GOT3 (cell line): ENCODE results near the gene CXCR1.
"Not testable (repeated sequence)": the region's sequence is repeated elsewhere in the genome, so short reads cannot be mapped to it uniquely, and the experiment has no call there.

Experiments
- DNase-seq: peaks from one replicate; lab custom pipeline; 2025; ENCODE audit warnings: mixed read lengths; lab: John Stamatoyannopoulos, UW

CXCR1 gene

DNA sequence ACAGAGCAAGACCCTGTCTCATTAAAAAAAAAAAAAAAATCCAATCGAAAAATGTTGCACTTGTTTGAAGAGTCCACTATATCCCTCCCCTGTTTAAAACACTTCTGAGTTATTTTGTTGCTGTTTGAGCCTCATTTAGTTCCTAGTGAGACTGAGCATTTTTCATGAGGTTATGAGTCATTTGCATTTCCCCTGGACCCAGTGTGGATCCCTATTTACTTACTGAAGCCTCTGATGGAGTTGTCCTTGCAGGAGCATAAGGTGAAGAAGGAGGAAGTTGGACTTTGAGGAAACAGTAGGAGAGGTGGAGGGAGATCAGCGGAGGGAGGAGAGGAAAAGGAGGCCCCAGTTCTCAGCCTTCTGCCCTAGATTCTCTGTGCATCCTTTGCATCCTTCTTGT, 5.1 kb downstream of the CXCR1 start:
- no peak for DNase-seq

DNA sequence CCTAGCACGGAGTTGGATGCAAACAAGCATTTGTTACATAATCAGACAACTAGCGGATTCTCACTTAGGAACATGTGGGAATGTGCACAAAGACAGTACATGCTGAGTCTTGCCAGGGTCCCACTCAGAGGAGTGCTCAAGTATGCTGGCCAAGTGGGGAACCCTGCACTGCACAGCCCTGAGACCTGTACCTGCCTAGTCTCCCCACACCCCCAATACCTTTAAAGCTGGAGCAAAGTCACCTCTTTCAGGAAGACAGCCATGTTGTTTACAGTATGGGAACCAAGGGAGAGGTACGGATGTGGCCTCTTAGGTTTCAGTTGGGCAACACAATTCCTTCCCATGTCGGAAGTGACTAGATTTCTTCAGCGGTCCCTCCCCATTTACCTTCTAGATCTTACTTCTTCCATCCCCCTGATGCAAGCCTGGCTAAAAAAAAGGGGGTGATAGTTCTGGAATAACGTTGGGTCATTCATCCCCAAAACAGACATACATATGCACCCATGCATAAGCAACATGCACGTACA, 10.7 kb downstream of the CXCR1 start:
- DNase-seq = no peak

DNA sequence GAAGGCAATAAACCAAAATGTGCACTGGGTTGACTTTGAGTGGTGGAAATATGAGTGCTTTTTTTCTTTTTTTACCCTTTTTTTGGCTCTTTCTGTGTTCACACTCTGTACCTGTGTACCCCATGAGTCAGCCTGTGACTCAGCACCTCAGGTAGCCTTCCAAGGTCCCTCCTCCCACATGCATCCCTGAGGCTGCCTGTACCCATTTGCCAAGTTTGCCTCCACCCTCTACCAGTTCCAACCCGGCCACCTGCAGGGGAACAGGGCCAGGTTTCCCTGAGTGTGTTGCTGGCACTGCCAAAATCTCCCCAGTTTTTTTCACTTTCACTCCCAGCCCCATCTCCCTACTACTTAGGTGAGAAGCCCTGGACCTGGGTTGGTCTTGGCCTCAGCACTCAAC, 14.0 kb downstream of the CXCR1 start:
- no peak for DNase-seq

DNA sequence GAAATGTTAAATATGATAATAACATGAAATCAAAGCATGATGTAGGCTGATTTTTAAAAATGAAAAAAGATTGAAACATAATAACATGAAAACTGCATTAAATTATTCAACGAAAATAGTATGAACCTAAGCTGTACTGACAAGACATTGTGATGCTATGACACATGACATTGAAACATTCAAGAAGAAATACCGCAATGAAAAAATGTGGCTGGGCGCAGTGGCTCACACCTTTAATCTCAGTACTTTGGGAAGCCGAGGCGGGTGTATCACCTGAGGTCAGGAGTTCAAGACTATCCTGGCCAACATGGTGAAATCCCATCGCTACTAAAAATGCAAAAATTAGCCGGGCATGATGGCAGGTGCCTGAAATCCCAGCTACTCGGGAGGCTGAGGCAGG, 14.6 kb downstream of the CXCR1 start:
- no peak for DNase-seq

DNA sequence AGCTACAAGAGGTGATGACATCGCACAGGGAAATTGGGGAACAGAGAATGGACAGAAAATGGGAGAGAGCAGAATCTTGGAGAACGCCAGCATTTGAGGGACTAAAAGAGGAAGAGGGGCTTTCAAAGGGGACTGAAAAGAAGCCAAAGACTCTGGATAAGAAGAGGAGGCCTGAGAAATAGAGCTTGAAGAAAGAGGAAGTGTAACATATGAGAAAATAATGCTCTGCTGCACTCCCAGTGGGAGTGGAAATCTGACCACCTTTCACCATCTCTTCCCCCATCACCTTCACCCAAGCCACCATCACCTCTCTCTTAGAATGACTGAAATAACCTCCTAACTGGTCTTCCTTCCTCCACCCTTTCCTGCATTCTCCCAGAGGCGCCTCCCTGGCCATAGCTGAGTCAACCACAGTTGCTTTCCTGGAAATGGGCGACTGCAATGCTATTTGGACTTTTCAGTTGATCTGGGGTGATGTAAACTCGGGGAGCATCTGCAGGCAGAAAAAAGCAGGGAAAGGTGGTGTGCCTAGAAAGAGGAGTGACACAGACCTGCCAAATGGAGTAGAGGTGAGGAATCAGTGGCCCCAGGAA, 16.8 kb downstream of the CXCR1 start:
- DNase-seq = no peak

DNA sequence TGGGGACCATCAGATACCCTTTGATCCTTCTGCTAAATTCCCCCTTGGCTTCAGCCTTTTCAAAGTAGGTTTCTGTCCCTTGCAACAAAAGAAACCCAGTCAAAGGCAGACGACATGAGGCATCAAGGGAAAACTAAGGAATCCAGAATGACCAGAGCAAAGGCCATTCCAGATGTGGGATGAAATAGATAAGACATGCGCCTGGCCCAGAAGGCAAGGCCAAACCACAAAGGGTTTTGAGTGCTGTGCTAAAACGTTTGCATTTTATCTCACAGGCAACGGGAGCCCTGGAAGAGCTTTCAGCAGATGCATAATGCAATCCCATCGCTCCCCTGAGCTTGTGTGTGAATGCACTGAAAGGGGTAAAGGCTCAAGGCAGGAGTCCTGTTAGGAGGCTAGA, 17.7 kb downstream of the CXCR1 start:
- no peak for DNase-seq

DNA sequence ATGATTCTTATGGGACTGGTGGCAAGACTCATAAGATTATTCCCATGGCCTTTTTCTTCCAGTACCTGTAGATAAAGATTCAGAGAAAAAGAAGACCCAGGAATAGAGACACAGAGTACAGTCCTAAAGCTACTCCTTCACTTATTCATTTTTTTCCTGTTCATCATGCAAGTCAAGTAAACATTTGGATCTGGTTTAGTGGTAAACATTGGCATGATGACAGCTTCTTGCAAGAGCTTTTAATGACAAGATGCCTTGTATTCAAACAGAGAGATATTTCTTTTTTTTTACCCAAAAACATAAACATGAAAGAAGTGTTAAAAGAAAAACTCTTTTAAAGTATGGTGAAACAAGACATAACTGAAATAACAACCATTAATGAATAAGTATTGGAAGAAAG, 20.7 kb downstream of the CXCR1 start:
- DNase-seq = no peak

DNA sequence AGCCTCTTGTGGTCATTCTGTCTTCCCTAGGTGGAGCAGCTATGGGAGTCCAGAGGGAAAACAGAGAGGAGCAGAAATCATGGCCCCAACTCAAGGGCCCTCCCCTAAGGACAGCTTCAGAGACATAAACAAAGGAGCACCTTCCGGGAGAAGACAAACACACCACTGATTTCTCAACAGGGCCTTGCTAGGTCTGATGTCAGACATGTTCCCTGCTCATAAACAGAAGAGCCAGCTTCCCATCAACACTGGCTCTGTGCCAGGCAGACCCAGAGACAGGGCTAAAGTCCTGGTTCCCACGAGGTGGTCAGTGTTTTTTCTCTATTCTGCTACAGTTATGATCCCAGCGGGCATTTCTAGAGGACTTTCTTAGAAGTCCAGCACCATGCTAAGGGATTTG, 21.6 kb downstream of the CXCR1 start:
- no peak for DNase-seq

DNA sequence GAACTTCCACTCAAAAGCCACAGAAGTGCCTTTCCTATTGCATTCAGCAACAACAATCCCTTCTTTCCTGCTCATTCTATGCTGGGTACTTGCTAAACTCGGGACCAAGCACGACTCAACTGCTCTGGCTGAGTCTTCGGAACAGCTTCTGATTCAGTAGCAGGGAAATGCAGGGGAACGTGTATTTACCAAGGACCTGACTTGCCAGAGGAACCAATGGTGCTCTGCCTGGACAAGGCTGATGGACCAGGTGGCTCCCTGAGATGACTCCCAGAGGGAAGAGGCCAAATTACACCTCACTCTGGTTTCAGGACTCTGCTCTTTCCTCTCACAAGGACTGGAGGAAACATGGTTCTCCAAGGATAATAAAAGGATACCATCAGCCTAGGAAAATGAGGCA, 28.7 kb downstream of the CXCR1 start:
- no peak for DNase-seq

DNA sequence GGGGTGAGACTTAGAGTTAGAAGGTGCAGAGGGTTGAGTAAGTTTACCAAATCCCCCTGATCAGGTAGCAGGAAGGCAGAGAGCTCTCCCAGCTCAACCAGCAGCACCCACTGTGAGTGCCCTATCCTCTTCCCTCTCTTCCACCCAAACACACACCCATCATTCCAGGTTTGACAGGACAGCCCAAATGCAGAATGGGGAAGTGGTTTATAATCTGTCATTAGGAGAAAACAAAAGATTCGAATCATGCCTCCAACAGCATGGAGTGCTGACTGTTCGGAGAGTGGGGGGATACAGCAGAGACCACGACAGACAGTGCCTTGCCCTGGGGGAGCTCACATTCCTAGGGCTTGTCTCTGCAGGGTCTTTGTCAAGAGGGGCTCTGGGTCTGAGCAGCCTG, 29.2 kb downstream of the CXCR1 start:
- no peak for DNase-seq

DNA sequence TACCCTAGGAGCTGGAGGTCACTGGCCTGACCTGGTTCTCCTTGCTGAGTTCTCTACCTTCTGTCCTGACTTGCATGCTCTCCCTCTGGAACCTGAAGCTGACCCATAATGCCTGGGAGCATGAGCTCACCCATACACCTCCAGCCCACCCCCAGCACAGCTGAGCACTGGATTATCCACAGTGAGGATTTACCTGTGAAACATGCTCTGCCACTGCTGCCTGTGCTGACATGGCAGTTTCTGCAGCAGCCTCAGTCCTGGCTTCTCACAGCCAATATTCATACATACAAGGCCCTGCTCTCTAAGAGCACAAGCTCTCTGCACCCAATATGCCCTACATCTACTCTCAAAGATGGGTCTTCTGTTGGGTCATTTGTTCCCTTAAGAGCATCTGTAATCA, 35.9 kb downstream of the CXCR1 start:
- no peak for DNase-seq

DNA sequence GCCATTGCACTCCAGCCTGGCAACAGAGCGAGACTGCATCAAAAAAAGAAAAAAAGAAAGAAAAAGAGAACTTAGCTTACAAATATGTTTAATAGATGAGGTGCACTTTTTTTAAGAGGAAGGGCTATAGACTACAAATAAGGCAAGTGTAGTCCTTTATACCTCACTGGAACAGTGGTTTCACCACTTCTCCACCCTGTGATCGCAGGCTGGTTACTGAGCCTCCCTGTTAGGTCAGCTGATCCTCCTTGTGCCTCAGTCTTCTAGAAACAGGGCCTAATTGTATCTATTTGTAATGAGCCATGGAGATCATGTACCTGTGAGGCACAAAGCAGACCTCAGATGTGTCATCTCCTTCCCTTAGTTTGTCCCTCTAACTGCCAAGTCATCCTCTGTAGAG, 36.4 kb downstream of the CXCR1 start:
- DNase-seq = no peak

DNA sequence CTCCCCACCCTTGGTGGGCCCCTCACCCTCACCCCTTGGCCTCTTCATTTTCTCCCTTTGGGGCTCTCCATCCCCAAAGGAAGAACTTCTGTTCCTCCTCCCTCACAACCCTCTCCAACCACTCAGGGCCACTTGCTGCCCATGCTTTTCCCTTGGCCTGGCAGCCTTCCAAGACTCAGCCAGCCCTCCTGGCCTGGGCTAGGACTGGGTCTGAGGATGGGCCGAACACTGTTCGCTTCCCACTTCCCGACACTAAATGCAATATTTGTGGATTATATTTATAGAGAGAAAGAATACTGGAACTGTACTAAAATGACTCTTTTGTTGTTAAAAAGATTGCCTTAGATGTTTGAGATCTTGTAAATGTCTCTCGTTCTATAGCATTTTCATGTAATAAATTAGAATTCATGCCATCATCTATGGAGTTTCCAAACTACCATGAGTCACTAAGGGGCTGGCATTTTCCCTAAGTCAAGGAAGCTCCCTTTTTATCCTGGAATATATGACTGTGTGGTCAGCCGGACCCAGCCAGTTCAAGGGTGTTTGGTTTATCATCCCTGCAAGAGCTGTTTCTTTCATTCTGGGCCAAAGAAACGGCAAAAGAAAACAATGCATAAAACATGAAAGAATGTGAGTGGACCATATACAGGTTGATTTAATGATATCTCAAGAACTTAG, 37.2 kb downstream of the CXCR1 start:
- DNase-seq = no peak

DNA sequence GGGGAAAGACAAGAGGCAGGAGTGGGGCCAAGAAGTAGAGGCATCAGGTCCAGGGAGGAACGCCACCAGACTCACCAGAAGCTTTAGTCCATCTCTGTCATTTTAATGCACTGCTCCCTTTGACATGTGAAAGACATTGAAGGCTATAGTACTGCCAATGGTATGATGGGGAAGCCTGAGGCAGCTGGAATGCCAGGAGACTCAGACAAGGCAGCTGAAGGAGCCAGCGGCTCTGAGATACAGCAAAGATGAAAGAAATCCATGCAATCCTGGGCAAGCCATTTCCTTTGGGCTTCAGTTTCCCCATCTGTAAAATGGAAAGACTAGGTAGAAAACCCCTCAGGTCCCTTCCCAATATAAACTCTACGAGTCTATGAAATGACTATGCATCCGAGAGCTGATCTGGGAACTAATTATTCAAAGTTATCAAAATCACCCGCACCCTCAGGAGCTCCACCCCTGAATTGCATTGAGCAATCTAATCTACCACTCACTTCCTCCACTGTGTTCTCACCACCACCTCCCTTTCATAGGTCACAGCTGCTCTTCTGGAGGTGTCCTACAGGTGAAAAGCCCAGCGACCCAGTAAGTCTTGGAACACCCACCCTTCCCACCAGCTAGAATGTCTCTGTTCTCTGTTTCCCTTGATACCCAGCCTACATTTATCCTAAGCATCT, 37.8 kb downstream of the CXCR1 start:
- DNase-seq = no peak

DNA sequence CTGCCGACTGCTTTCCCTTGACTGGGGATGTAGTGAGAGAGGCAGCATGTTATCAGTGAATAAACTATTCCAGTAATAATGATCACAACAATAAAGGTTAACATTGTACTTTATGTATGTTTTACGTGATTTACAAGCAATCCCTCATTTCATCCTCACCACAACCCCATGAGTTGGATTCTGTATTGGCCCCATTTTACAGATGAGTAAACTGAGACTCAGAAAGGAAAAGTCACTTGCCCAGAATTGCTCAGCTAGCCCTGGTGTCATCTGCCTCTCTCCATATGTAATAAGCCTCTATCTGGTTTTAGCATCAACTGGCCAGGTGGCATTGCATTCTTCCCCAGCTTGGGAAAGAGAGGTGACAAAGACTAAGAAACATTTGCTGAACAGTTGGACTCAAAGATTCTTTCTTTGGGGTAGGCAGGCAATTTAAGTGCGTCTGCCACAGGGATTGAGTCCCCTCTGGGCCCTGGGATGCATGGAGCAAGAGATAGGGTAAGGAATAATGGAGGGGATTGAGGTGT, 38.8 kb downstream of the CXCR1 start:
- no peak for DNase-seq

DNA sequence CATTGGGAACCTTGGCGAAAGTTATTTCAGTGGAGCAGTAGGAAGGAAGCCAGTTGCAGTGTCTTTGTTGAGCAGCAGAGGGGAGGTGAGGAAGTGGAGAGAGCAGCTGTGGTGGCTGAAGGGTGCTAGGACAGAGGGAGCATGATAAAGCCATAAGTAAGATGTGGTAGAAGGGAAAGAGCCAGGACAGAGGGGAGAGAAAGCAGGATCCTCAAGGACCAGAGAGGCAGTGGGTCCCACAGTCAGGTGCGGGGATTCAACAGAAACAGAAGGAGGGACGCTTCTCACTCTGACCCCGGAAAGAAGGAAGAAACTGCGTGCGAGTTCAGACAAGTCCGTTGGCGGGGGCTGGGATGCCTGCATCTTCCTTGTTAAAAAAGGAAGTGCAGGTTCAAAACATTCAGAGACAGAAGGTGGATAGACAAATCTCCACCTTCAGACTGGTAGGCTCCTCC, 41.1 kb downstream of the CXCR1 start, which contains the start of gene CXCR2:
Gene CXCR2 (plus strand): TSS at position 403 of the 455 bp plus-strand sequence. CDS start 8,774 bp downstream, outside the sequence.
- no peak for DNase-seq

DNA sequence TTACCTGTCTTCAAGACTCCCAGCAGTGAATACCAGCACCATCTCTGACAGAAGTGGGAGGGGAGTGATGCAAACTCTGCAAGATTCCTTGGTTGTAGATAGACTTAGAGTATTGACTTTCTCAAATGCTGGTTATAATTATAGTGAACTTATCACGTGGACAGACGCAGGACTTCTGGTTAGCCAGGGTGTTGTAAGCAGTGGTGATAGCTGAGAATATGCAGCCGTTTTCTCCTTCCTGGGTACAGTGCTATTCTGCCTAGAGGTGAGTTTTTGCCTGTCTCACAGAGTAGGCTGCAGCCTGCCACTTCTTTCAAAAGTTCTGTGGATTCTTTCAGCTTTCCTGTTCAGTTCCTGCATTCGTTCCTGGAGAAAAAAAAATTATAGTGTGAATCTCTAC, 41.7 kb downstream of the CXCR1 start:
- no peak for DNase-seq

DNA sequence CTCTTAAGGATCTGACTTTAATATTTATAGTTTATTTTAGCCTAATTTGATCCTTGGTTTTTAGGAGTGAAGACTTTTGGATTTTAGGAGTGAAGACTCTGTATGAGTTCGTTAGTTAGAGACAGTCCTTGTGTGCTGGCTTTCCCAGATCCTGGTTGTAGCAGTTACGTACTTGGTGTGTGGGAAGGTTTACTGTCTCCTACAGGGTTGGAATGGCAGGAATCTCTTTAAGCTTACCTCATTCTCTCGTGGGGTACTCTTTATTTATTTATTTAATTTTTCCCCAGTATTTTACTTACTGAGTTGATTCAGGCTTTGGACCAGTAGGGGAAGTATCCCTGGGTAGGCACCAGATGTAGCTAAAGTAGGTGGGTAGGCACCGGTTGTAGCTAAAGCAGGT, 42.8 kb downstream of the CXCR1 start:
- DNase-seq = no peak

DNA sequence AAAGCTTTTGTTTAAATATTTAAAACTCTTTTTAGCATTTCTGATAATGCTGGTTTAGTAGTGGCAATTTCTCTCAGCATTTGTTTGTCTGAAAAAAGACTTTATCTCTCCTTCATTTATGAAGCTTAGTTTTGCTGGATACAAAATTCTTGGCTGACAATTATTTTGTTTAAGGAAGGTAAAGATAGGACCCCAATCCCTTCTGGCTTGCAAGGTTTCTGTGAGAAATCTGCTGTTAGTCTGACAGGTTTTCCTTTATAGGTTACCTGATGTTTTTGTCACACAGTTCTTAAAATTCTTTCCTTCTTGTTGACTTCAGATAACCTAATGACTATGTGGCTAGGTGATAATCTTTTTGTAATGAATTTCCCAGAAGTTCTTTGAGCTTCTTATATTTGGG, 44.5 kb downstream of the CXCR1 start:
- DNase-seq = not testable (repeated sequence)

DNA sequence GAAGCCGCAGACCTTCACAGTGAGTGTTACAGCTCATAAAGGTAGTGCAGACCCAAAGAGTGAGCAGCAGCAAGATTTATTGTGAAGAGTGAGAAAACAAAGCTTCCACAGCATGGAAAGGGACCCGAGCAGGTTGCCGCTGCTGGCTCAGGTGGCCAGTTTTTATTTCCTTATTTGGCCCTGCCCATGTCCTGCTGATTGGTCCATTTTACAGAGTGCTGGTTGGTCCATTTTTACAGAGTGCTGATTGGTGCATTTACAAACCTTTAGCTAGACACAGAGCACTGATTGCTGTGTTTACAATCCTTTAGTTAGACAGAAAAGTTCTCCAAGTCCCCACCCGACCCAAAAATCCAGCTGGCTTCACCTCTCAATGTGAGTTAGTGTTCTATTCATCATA, 45.0 kb downstream of the CXCR1 start:
- not testable (repeated sequence) for DNase-seq
